CD14-positive monocyte (primary cell): Measurements from ENCODE around the gene INPP5A. TPM values are rescaled to one million over a fixed set of nuclear protein-coding genes. Genes with fewer than 3 reads are reported as not detected.

ENCODE experiments used
- DNase-seq, 3 donors: peaks; one replicate each; pipeline ENCODE4 v3.0.0-alpha.2; 2011 to 2022
- H2AFZ ChIP-seq: 2 replicates; pipeline ENCODE4 v1.6.0; 2012; ENCODE audit warnings: mild to moderate bottlenecking, low read depth, low read length, inconsistent platforms; ENCODE audit not compliant: insufficient read depth, poor library complexity, severe bottlenecking
- H3K27ac ChIP-seq, 2 donors: 1 replicate in 1 of 2; 2 replicates in 1 of 2; pipeline ENCODE4 v1.5.1; 2012 to 2013; ENCODE audit warnings: low read length in 2 of 2, control low read depth in 1 of 2, inconsistent platforms in 1 of 2, low read depth in 1 of 2, mild to moderate bottlenecking in 1 of 2
- H3K27me3 ChIP-seq, 2 donors: one replicate each; pipeline versions ENCODE4 v1.6.0 to v1.6.1; 2011 to 2013; ENCODE audit warnings: low read length in 2 of 2; ENCODE audit not compliant: control insufficient read depth in 2 of 2, insufficient read depth in 2 of 2
- H3K36me3 ChIP-seq, 2 donors: replicated peaks in 1 of 2; 1 replicate in 1 of 2; 2 replicates in 1 of 2; pipeline versions ENCODE4 v1.5.1 to v1.6.1; 2012 to 2013; ENCODE audit warnings: low read length in 2 of 2, control low read depth in 1 of 2, inconsistent platforms in 1 of 2, mild to moderate bottlenecking in 1 of 2; ENCODE audit not compliant: insufficient read depth in 2 of 2, control insufficient read depth in 1 of 2
- H3K4me1 ChIP-seq, 2 donors: 1 replicate in 1 of 2; 2 replicates in 1 of 2; pipeline versions ENCODE4 v1.5.1 to v1.6.1; 2012 to 2013; ENCODE audit warnings: low read length in 2 of 2, control low read depth in 1 of 2, inconsistent platforms in 1 of 2, mild to moderate bottlenecking in 1 of 2, moderate library complexity in 1 of 2; ENCODE audit not compliant: insufficient read depth in 2 of 2, control insufficient read depth in 1 of 2
- H3K4me2 ChIP-seq: replicated peaks from 2 replicates; pipeline ENCODE3; 2012; ENCODE audit warnings: low read length, moderate library complexity, mild to moderate bottlenecking; ENCODE audit not compliant: poor library complexity, severe bottlenecking; ENCODE audit errors: extremely low read depth
- H3K4me3 ChIP-seq, 3 experiments: fragments of 200-600 bp in 1 of 3; sonication (generic) in 1 of 3; replicated peaks in 1 of 3; 1 replicate in 2 of 3; 2 replicates in 1 of 3; pipeline ENCODE4 v1.5.1; 2011 to 2013; ENCODE audit warnings: low read length in 3 of 3, mild to moderate bottlenecking in 3 of 3, control low read depth in 2 of 3, low read depth in 2 of 3, inconsistent platforms in 1 of 3, moderate library complexity in 1 of 3
- H3K79me2 ChIP-seq: 2 replicates; pipeline ENCODE4 v1.6.0; 2012; ENCODE audit warnings: mild to moderate bottlenecking, control low read depth, inconsistent platforms, low read length, moderate library complexity; ENCODE audit not compliant: insufficient read depth
- H3K9ac ChIP-seq: 2 replicates; pipeline ENCODE4 v1.6.0; 2017; ENCODE audit warnings: low read length, mild to moderate bottlenecking; ENCODE audit not compliant: insufficient read depth, poor library complexity, severe bottlenecking
- H3K9me3 ChIP-seq, 2 donors: replicated peaks in 1 of 2; 1 replicate in 1 of 2; 2 replicates in 1 of 2; pipeline versions ENCODE4 v1.5.1 to v1.6.1; 2012 to 2013; ENCODE audit warnings: low read length in 2 of 2, control low read depth in 1 of 2; ENCODE audit not compliant: control insufficient read depth in 1 of 2, insufficient read depth in 1 of 2
- H4K20me1 ChIP-seq: 2 replicates; pipeline ENCODE4 v1.6.0; 2012; ENCODE audit warnings: mild to moderate bottlenecking, low read length, control low read depth, moderate library complexity; ENCODE audit not compliant: insufficient read depth
- H3K27ac Mint-ChIP-seq, 7 donors: one replicate each; pipeline ENCODE4 v1.8.0; 2020; ENCODE audit warnings: mild to moderate bottlenecking in 7 of 7, mixed read lengths in 7 of 7, moderate library complexity in 6 of 7, inconsistent platforms in 2 of 7
- H3K27me3 Mint-ChIP-seq, 3 donors: one replicate each; pipeline ENCODE4 v1.8.0; 2021 to 2022; ENCODE audit warnings: low read depth in 3 of 3, mild to moderate bottlenecking in 3 of 3, mixed read lengths in 3 of 3, moderate library complexity in 3 of 3, inconsistent platforms in 1 of 3
- H3K36me3 Mint-ChIP-seq, 2 donors: one replicate each; pipeline ENCODE4 v1.8.0; 2020; ENCODE audit warnings: mixed read lengths in 2 of 2, inconsistent platforms in 1 of 2, mild to moderate bottlenecking in 1 of 2
- H3K4me1 Mint-ChIP-seq: one replicate; pipeline ENCODE4 v1.8.0; 2020; ENCODE audit warnings: mild to moderate bottlenecking, mixed read lengths
- H3K4me3 Mint-ChIP-seq, 2 donors: one replicate each; pipeline ENCODE4 v1.8.0; 2020; ENCODE audit warnings: mild to moderate bottlenecking in 2 of 2, mixed read lengths in 2 of 2, moderate library complexity in 1 of 2
- H3K9me3 Mint-ChIP-seq, 7 donors: one replicate each; pipeline ENCODE4 v1.8.0; 2020 to 2022; ENCODE audit warnings: mixed read lengths in 7 of 7, mild to moderate bottlenecking in 6 of 7, moderate library complexity in 6 of 7, inconsistent platforms in 2 of 7
- CTCF ChIP-seq: fragments of 200-600 bp; IDR thresholded peaks from one replicate; pipeline ENCODE4 v1.8.0; 2022; ENCODE audit warnings: antibody characterized with exemption, mild to moderate bottlenecking
- WGBS: methylation state at CpG from one replicate; pipeline ENCODE4 v1.1.5; 2013; ENCODE audit warnings: missing lambda C conversion rate; ENCODE audit not compliant: insufficient coverage; 5-methylcytosine and 5-hydroxymethylcytosine counted together
- intact Hi-C, 2 donors: fragments of 100-400 bp; cut with micrococcal nuclease; formaldehyde crosslinking; loops; one replicate each; pipeline versions ENCODE4 v1.15.0 to v1.15.1; 2023
- polyA plus RNA-seq, 3 donors: library from polyadenylated mRNA; depleted of rRNA in 1 of 3; unstranded in 2 of 3; stranded (reverse) in 1 of 3; fragments of 300-500 nt in 2 of 3; fragments of >200 nt in 1 of 3; fragmentation: Illumina TruSeq in 2 of 3; gene quantifications; 1 replicate in 2 of 3; 2 replicates in 1 of 3; pipeline ENCODE4 v1.2.3, GENCODE V29; 2012 to 2021

The INPP5A gene
- polyA plus RNA-seq, 3 donors, result 0.87 to 17.2 (median 2.9) TPM

DNA sequence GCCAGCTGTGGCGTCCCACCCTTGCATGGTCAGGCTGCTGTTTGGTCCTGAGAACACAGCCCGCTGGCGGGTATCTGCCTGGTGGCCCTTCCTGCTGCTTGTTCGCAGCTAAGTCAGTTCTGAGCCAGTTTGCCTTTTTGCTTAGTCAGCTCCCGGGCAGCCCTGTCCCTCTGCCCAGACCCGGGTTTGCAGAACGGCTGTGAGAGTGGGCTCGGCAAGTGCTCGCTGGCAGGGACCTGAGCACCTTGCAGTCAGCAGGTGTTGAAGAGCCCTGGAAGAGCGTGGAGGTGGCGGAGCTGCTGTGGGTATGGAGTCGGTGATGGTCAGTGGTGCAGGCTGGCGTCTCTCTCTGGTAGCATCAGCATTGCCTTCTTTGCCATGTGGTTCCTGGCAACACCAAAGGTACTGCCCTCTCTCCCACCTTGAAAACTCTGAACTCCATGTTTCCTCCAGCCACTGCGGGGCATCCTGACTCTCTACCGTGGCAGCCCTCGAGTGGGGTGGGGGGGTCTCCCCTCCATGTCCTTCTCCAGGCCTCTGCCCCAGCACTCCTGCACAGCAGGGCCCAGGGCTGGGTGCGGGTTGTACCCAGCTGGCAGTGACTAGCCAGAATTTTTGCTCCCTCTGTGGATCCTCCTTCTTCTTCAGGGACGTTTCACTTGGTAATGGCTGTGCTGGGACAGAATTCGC is 4.6 kb downstream of the INPP5A start:
- H4K20me1 ChIP-seq, result peaks cover 93% of the 10 kb centered on the region
- TF ChIP-seq CTCF, result no peak
- 56% methylated on average over 11 of the region's 19 CpGs for whole genome bisulfite sequencing
- no peak overlapping the region for H3K9ac ChIP-seq
- H3K4me2 ChIP-seq, result no peak overlapping the region
- no peak for DNase-seq
- H3K9me3 ChIP-seq, result no peaks in the 10 kb centered on the region
- H2AFZ ChIP-seq, result no peak overlapping the region
- H3K27ac ChIP-seq, result no peak overlapping the region
- H3K4me3 ChIP-seq, result no peak overlapping the region
- intact Hi-C loops, result loop anchor here (5.0 to 10.0 kb wide), 3 partner anchors 35 to 147 kb away; partner anchors contain the start of gene PWWP2B (in 1 of the 2)
- Mint-ChIP-seq H3K36me3 (peaks cover 35 to 51% of the 10 kb centered on the region in 2 donors), H3K4me1 (peaks cover 81% of the 10 kb centered on the region), H3K27ac (no peak overlapping the region), H3K27me3 (peaks cover 0 to 6% (median 5%) of the 10 kb centered on the region in 3 donors), H3K4me3 (peak overlapping the region in 1 of 2 donors; percentile 43), H3K9me3 (peaks cover 0 to 2% (median 0%) of the 10 kb centered on the region in 7 donors)
- peaks cover 93% of the 10 kb centered on the region for H3K79me2 ChIP-seq
- peaks cover 76 to 82% of the 10 kb centered on the region in 2 donors for H3K4me1 ChIP-seq
- no peaks in the 10 kb centered on the region for H3K27me3 ChIP-seq
- H3K36me3 ChIP-seq, result peaks cover 0 to 11% of the 10 kb centered on the region in 2 donors

GRCh38 chr10:132542819-132543218 is 5.2 kb downstream of the INPP5A start:
- H3K9ac ChIP-seq, result no peak overlapping the region
- H3K9me3 ChIP-seq, result no peaks in the 10 kb centered on the region
- peaks cover 35 to 51% of the 10 kb centered on the region in 2 donors for H3K36me3 Mint-ChIP-seq
- peaks cover 80 to 88% of the 10 kb centered on the region in 2 donors for H3K4me1 ChIP-seq
- H3K4me3 ChIP-seq, result no peak overlapping the region
- H3K27ac Mint-ChIP-seq, result peak overlapping the region in 1 of 7 donors; percentile 1
- peaks cover 0 to 7% (median 6%) of the 10 kb centered on the region in 3 donors for H3K27me3 Mint-ChIP-seq
- H3K27ac ChIP-seq, result no peak overlapping the region
- intact Hi-C loops, result loop anchor here (5.0 to 10.0 kb wide), 3 partner anchors 34 to 148 kb away; partner anchors contain the start of gene PWWP2B (in 1 of the 2)
- H2AFZ ChIP-seq, result no peak overlapping the region
- no peak for DNase-seq
- H4K20me1 ChIP-seq, result peaks cover 98% of the 10 kb centered on the region
- TF ChIP-seq CTCF, result no peak
- H3K4me1 Mint-ChIP-seq, result peaks cover 87% of the 10 kb centered on the region
- no peak overlapping the region for H3K4me3 Mint-ChIP-seq
- H3K9me3 Mint-ChIP-seq, result peaks cover 0 to 2% (median 0%) of the 10 kb centered on the region in 7 donors
- H3K27me3 ChIP-seq, result no peaks in the 10 kb centered on the region
- no peak overlapping the region for H3K4me2 ChIP-seq
- 100% methylated on average over 1 of the region's 3 CpGs for WGBS
- peaks cover 99% of the 10 kb centered on the region for H3K79me2 ChIP-seq
- H3K36me3 ChIP-seq, result peaks cover 0 to 11% of the 10 kb centered on the region in 2 donors
